GM21737 (cell line): Measurements from ENCODE around the gene CADPS2.

Source experiments
- ATAC-seq: cut with Tn5 transposase; IDR thresholded peaks from one replicate; pipeline ENCODE4 v1.9.1; 2021; ENCODE audit warnings: mild to moderate bottlenecking, moderate library complexity; ENCODE audit not compliant: unreplicated experiment

CADPS2 gene

DNA sequence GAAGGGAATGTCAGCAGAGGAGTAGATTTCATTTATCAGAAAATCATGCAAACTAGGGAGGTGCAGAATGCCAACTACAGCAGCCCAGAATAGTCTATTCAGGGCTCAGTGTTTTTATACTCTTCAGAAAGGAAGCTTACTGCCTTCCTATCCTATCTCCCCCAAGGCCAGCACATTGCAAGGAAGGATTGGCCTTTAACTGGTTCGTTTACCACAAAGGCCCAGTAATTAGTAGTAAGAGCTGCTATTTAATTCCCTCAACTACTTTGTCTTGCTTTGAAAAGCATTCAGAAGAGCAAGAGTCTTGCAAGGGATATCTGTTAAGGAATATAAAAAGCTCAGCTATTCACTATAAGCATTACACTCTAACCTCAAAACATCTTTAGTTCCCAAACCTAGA is 97.1 kb downstream of the CADPS2 start:
- no peak for ATAC-seq

DNA sequence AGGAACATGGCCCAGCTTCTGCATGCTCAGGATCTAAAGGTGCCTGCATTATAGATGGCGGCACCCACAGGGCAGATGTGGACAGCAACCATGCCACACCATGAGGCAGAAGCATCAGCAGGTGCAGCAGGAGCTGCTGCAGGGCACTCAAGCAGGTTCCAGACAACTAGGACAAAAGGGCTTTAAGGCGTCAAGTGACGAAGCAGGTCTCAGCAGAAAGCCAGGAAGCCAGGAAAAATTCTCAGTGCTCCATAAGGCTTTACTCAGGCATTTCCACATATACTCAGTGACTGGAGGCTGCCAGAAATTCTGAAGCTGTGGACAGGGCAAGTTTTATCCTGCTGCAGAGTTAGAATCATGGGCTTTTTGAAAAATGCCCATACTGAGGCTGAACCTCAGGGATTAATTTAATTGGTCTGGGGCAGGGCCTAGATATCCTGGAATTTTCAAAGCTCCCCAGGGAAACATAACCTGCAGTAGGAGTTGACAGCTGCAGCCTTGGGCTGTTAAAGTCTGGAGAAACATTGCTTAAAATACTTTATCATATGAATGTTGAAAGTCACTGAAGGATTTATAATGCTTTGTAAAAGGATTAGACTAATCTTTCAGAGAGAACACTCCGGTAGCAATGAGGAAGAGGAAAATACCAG is 115.4 kb downstream of the CADPS2 start:
- ATAC-seq, result no peak

GRCh38 chr7:122768827-122769226 is 117.4 kb downstream of the CADPS2 start:
- ATAC-seq, result no peak

DNA sequence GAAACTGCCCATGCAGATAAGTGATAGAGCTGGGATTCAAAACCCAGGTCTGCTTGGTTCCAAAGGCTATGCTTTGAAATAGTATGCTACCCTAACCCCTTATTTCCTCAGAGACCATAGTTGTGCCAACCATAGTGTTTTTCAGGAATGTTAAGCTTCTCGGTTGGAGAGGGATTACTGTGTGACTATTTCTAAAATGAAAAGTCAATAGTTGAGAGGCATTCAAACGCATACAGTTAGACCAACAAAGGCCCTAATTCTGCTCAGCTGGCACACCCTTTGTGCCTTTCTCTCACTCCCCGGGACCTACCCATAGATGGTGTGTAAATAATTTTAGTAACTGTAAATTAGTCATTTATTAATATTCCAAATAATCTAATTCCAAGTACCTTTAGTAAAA is 118.9 kb downstream of the CADPS2 start:
- ATAC-seq, result no peak

DNA sequence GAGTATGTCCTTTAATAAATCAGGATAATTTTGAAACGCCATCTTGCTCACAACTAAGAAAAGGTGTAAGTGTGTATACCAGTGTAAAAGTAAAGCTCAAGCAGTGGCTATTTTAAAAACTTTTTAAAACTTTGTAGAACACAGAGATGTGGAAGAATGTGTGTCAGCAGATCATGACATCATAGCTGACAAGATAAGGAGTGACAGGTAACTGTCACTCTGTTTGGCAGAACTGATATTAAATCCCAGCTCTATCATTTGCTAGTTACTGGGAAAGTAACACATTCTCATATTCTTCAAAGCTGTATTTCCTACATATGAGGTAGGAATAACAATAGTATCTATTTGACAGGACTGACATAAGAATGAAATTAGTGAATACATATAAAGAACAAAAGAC is 119.7 kb downstream of the CADPS2 start:
- no peak for ATAC-seq

- no peak for ATAC-seq
These were observed 121.4 kb downstream of the CADPS2 start for GRCh38 chr7:122764902-122765301.

DNA sequence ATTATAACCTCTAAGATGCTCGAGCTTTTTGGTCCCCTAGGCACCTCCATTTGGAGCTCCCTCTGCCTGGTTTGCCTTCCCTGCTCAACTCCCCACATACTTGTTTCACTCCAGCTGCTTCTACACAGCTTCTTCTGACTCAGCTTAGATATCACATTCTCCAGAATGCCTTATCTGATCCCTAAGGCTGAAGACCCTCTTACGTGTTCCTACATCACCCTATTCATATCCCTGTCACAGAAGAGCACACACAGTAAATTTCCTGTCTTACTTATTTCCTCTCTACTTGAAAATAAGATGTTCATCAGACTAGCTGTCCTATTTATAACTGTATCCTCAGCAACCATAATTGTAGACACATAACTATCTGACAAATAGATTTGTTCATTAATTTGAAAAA is 122.2 kb downstream of the CADPS2 start:
- ATAC-seq, result no peak

DNA sequence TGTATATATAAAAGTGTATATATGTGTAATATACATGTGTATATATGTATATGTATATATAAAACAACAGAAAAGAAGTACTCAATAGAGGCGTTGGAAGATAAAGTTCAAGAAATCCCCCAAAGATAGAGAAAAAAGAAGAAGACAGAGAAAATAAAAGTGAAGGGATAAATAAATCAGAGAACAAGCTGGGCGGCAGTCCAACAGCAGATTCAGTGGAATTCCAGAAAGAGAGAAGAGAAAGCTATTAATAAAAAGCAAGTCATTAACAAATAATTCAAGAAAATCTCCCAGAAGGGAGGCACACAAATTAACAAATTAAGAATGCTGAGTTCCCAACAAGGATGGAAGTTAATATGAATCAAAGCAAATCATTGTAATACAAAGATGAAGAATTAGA is 124.2 kb downstream of the CADPS2 start:
- ATAC-seq, result no peak

GRCh38 chr7:122758501-122758900 is 127.8 kb downstream of the CADPS2 start:
- no peak for ATAC-seq

- no peak for ATAC-seq
These were observed 129.4 kb downstream of the CADPS2 start for GRCh38 chr7:122756860-122757259.

DNA sequence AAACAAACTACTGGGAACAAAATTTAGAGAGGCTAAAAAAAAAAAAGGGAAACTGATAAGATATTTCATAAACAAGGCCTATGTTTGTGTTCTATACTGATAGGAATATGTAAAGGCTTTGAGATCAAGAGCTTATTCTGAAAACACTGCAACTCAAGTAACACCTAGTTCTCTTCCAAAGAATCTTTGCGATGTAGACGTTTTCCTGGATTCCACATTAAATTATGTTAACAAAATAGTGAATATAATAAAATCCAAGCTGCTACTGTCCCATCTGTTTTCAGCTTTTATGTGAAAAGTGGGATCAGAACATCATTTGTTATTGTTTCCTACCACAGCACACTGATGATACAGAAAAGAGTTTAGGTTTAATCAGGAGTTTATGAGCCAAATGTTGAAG is 130.6 kb downstream of the CADPS2 start:
- ATAC-seq, result no peak

GRCh38 chr7:122752583-122752982 is 133.7 kb downstream of the CADPS2 start:
- ATAC-seq, result no peak

GRCh38 chr7:122750389-122750788 is 135.9 kb downstream of the CADPS2 start:
- no peak for ATAC-seq

- ATAC-seq, result no peak
These were observed 138.1 kb downstream of the CADPS2 start for GRCh38 chr7:122748195-122748594.

GRCh38 chr7:122746948-122747347 is 139.3 kb downstream of the CADPS2 start:
- ATAC-seq, result no peak

- no peak for ATAC-seq
These were observed 143.0 kb downstream of the CADPS2 start for GRCh38 chr7:122743211-122743610.

DNA sequence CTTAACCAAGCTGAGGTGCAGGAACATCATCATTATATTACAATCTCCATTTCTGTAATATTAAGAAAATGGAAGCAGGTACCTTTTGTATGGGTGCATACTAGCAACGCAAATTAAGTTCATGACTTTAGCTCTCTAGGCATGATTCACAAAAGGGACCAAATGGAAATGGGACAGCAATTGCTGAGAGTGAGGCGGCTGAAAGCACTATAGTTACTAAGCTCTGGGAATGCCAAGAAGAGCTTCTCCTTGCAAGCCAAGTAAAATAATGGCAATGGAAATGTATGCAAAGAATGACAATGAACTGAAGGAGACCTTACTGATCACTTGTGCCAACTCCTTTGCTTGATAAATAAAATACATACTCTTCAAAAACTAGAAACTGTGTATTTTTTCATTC is 147.3 kb downstream of the CADPS2 start:
- ATAC-seq, result no peak

- no peak for ATAC-seq
These were observed 150.1 kb downstream of the CADPS2 start for GRCh38 chr7:122736183-122736582.

DNA sequence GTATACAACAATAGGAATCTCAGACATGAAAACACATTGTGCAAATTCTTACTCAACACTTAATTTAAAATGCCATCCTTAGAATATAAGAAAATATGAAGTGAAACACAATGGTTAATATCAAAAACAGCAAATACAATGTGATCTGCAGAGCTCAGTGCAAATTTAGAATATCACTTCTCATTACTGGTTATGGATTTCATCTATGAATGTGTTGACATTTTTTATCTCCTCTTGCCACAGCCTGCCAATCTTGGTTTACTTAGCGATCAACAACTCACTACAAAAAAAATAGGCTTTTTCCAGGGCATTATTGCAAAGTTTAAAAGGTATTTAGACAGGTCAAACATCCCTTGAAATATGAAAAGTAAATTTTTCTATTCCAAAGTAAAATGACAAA is 158.5 kb downstream of the CADPS2 start:
- no peak for ATAC-seq

DNA sequence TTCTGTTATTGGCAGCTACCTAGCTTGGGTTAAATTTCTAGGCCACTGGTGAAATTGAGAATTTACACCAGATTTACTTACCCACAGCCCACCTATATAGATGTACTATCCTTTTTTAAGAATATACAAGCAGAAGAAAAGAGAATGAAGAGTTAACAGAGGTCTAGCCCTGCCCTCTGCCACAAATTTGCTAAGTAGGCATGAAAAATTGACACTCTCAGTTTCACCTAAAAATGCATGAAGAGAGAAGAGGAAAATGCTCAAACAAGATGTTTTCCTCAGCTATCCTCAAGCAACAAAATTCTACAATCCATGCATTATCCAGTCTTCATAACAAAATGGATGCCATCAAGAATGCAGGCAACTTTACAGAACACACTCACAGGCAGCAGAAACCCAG is 158.9 kb downstream of the CADPS2 start:
- ATAC-seq, result no peak

DNA sequence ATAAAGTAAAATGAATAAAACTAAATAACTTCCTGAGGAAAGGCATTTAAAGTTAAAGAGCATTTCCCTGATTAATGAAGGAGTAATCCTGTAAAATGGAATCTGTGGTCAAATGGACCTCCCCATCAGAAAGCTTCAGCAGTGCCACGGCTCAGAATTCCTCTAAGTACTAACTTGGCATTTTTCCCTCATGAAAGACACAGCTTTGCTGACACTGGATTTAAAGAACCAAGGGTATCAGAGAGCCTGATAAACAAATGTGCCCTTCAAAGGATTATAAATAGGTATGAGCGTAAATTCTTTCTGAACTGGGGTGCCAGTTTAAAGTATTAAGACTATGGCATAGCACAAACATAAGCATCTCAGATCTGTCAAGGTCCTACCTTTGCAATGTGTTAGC is 159.4 kb downstream of the CADPS2 start:
- no peak for ATAC-seq

GRCh38 chr7:122724366-122724765 is 161.9 kb downstream of the CADPS2 start:
- no peak for ATAC-seq

DNA sequence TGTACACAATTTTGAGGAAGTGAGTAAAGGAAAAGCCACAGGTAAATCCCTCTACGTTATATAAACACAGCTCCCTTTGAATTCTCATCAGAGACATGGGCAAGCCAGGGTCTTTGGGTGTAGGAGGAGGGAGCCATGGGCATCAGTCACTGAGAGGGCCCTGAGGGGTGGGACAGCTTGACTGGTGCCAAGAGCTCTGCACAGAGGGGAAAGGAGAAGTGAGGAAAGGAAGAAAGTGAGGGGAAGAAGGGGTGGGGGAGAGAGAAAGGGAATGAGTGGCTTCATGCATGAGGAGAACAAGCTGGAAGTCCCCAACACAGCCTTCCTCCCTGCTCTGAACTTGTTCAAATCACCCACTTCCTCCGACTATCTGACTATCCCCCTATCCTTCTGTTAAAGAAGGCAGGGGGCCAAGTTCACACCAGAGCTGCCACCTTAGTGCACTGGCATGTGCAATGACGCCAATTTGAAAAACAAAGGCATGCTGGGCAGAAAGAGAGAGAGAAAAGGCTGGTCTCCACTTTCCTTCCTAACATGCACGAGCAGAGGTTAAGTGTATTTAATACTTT is 167.2 kb downstream of the CADPS2 start:
- no peak for ATAC-seq
